Calu3 (cell line): ENCODE results near the gene ZNF789. TPM values are rescaled to one million over a fixed set of nuclear protein-coding genes. Genes with fewer than 3 reads are reported as not detected.
A peak's percentile ranks its signal among the peaks of the same experiment; 100 is the strongest.

Experiments
- BruUV-seq: library from RNA; stranded (reverse); fragments of 400-500 nt; replicated peaks from 2 replicates; lab custom pipeline; 2021; lab: Mats Ljungman, UMichigan
- CTCF ChIA-PET: fragments of 300-600 bp; sonication (Branson Sonifier 250); formaldehyde crosslinking; loops from one replicate; lab custom pipeline; 2022; ENCODE audit warnings: antibody characterized with exemption; lab: Charles Lee
- DNase-seq: peaks from one replicate; pipeline ENCODE4 v3.0.0; 2022
- H3K27ac Mint-ChIP-seq: one replicate; pipeline ENCODE4 v1.8.0; 2022; ENCODE audit warnings: mixed read lengths; ENCODE audit not compliant: unreplicated experiment
- H3K27me3 Mint-ChIP-seq: one replicate; pipeline ENCODE4 v1.8.0; 2022; ENCODE audit warnings: mixed read lengths; ENCODE audit not compliant: unreplicated experiment
- H3K36me3 Mint-ChIP-seq: one replicate; pipeline ENCODE4 v1.8.0; 2022; ENCODE audit warnings: mild to moderate bottlenecking, moderate library complexity, mixed read lengths; ENCODE audit not compliant: insufficient read depth, unreplicated experiment
- H3K4me1 Mint-ChIP-seq: one replicate; pipeline ENCODE4 v1.8.0; 2022; ENCODE audit warnings: mild to moderate bottlenecking, low read depth, mixed read lengths; ENCODE audit not compliant: unreplicated experiment
- H3K4me3 Mint-ChIP-seq: one replicate; pipeline ENCODE4 v1.8.0; 2022; ENCODE audit warnings: mild to moderate bottlenecking, low read depth, moderate library complexity, mixed read lengths; ENCODE audit not compliant: unreplicated experiment
- H3K9me3 Mint-ChIP-seq: one replicate; pipeline ENCODE4 v1.8.0; 2022; ENCODE audit warnings: low read depth, mixed read lengths; ENCODE audit not compliant: unreplicated experiment
- intact Hi-C: fragments of 100-400 bp; cut with micrococcal nuclease; formaldehyde crosslinking; loops from one replicate; pipeline ENCODE4 v1.10.0; 2022; ENCODE audit not compliant: unreplicated experiment
- total RNA-seq: library from RNA; stranded (reverse); gene quantifications from 2 replicates; pipeline ENCODE4 v1.2.3, GENCODE V29; 2022
- TF ChIP-seq, protein P1 (sequence below): fragments of 200-600 bp; IDR thresholded peaks from one replicate; pipeline ENCODE4 v1.8.0; 2022; ENCODE audit warnings: antibody characterized with exemption; ENCODE audit not compliant: unreplicated experiment

The ZNF789 gene
- total RNA-seq, 1 experiment from 2014 or later: 17.2 TPM

DNA sequence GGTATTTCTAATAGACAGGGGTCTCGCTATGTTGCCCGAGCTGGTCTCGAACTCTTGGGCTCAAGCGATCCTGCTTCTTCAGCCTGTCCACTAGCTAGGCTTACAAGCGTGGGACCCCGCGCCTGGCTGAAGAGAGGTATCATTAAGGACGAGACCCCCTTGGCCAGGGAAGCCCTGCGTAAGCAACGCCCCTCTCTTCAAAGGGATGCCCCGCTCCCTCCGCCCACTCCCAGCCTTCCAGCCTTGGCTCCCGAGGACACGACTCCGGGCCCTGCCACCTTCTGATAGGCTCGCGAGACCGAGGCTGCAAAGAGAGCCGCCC is 31.6 kb downstream of the ZNF789 start:
- peaks cover 40% of the 10 kb centered on the region for H3K36me3 Mint-ChIP-seq
- H3K4me1 Mint-ChIP-seq: peaks cover 8% of the 10 kb centered on the region
- peak overlapping the region; percentile 74 for H3K27ac Mint-ChIP-seq
- no peak for DNase-seq
- intact Hi-C loops: no loop called here
- no TSS peak for BruUV-seq
- H3K9me3 Mint-ChIP-seq: no peaks in the 10 kb centered on the region
- TF ChIP-seq, protein P1, sequence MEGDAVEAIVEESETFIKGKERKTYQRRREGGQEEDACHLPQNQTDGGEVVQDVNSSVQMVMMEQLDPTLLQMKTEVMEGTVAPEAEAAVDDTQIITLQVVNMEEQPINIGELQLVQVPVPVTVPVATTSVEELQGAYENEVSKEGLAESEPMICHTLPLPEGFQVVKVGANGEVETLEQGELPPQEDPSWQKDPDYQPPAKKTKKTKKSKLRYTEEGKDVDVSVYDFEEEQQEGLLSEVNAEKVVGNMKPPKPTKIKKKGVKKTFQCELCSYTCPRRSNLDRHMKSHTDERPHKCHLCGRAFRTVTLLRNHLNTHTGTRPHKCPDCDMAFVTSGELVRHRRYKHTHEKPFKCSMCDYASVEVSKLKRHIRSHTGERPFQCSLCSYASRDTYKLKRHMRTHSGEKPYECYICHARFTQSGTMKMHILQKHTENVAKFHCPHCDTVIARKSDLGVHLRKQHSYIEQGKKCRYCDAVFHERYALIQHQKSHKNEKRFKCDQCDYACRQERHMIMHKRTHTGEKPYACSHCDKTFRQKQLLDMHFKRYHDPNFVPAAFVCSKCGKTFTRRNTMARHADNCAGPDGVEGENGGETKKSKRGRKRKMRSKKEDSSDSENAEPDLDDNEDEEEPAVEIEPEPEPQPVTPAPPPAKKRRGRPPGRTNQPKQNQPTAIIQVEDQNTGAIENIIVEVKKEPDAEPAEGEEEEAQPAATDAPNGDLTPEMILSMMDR: no peak
- CTCF ChIA-PET: interaction anchor here (1.0 kb wide), 1 partner anchor 76 kb away, joined by 3 read pairs; no protein-coding TSS in a partner anchor
- peak overlapping the region; percentile 83 for H3K4me3 Mint-ChIP-seq
- H3K27me3 Mint-ChIP-seq: no peaks in the 10 kb centered on the region

DNA sequence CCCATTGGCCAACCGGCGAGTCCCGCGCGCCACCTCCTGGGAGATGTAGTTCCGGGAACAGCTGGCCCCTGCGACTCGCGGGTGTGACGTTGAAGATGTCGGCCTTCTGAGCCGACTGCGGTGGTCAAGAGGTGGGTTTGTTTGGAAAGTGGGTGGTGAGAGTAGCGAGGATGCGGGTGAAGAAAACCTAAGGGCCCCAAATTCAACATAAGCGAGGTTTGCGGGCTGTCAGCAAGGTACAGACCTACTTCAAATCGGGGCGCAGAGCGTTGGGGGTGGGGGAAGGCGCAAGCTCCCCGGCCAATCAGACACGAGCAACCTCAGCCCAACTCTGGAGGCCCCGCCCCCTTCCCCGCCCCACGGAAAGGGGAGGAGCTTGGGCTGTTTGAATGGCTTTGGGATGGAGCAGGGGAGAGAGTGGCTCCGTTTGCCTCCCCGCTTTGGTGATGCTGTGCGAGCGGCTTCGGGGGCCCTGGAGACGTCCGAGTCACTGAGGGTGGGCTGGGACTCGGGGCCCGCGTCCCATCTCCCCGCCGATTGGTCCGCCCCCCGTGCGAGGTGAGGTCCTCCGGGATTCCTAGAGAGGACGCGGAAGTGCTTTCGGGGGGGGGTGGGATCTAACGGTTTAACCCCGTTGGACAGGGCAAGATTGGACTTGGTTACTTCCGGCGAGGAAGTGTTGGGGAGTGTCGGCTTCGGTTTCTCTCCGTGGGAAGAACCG is 32.1 kb downstream of the ZNF789 start, which contains the start of gene ZKSCAN5:
Gene ZKSCAN5 (plus strand): TSS at position 60 of the 721 bp plus-strand sequence. CDS start 1,383 bp downstream, outside the sequence.
- peak; percentile 96 for DNase-seq
- no peaks in the 10 kb centered on the region for H3K27me3 Mint-ChIP-seq
- peaks cover 35% of the 10 kb centered on the region for H3K36me3 Mint-ChIP-seq
- H3K9me3 Mint-ChIP-seq: no peaks in the 10 kb centered on the region
- peak within 1 kb of the TSS; percentile 74 for H3K27ac Mint-ChIP-seq
- intact Hi-C loops: no loop called here
- H3K4me3 Mint-ChIP-seq: peak within 1 kb of the TSS; percentile 83
- no TSS peak for BruUV-seq
- CTCF ChIA-PET: interaction anchor here (0.9 to 1.0 kb wide), 2 partner anchors 74 to 76 kb away, joined by 3 to 4 read pairs; no protein-coding TSS in a partner anchor
- peaks cover 8% of the 10 kb centered on the region for H3K4me1 Mint-ChIP-seq
- TF ChIP-seq, protein P1: no peak

DNA sequence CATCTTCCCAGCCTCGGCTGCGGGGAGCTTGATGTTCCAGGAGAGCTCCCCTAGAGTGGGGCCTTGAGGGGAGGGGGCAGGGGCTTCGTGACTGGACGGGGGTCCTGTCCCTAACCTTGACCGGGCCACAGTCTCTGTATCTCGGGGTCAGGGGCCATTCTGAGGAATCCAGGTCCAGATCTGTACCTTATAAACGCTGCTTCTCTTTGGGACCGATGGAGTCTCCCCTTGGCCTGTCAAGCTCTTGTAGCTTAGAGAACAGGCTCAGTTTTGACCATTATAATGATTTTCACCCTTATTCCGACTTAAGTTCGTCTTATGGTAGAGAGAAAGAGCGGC is 32.6 kb downstream of the ZNF789 start:
- no peak for DNase-seq
- Mint-ChIP-seq H3K4me1 (peaks cover 8% of the 10 kb centered on the region), H3K27me3 (no peaks in the 10 kb centered on the region), H3K4me3 (peak overlapping the region; percentile 83), H3K27ac (no peak overlapping the region), H3K36me3 (peaks cover 30% of the 10 kb centered on the region), H3K9me3 (no peaks in the 10 kb centered on the region)
- intact Hi-C loops: no loop called here
- CTCF ChIA-PET: interaction anchor here (0.9 to 1.0 kb wide), 2 partner anchors 73 to 75 kb away, joined by 3 to 4 read pairs; no protein-coding TSS in a partner anchor
- BruUV-seq: no TSS peak
- TF ChIP-seq, protein P1: no peak

DNA sequence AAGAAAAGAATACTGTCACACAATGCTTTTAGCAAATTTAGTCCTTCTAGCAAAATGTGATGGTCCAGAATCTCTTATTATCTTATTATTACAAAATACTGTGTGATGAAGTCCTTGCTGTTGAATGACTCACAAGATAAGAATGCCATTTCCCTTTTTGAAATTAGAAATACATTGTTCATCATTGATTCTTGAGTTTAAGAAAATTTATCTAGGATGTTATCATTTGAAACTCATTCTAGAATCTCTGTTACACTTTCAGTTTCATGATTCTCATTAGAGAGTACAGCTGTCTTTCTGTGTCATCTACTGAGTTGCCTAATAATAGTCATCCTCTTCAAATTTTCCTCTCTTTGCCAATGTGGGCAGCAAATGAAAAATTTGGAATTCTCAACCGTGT is 41.4 kb downstream of the ZNF789 start:
- Mint-ChIP-seq H3K9me3 (no peaks in the 10 kb centered on the region), H3K36me3 (peaks cover 6% of the 10 kb centered on the region), H3K27ac (no peak overlapping the region), H3K4me3 (no peak overlapping the region), H3K27me3 (no peaks in the 10 kb centered on the region), H3K4me1 (no peaks in the 10 kb centered on the region)
- BruUV-seq: no TSS peak
- CTCF ChIA-PET: no interaction called here
- TF ChIP-seq, protein P1: no peak
- intact Hi-C loops: no loop called here
- DNase-seq: no peak
